Testis (tissue), 2 donors: ENCODE measurements around the gene AP3M1.

Experiments
- POLR2A ChIP-seq: fragments of 450-650 bp; IDR thresholded peaks from one replicate; pipeline ENCODE4 v1.6.1; 2017; ENCODE audit warnings: antibody characterized with exemption, mild to moderate bottlenecking, moderate library complexity
- TF ChIP-seq, protein P1 (sequence below), 3 experiments: fragments of 450-650 bp in 2 of 3; fragments of 200-600 bp in 1 of 3; sonication (generic) in 1 of 3; IDR thresholded peaks; one replicate each; pipeline ENCODE4 v1.5.1; 2016 to 2019; ENCODE audit warnings: antibody characterized with exemption in 3 of 3, mild to moderate bottlenecking in 2 of 3, moderate library complexity in 1 of 3

GRCh38 chr10:74086317-74086716, 64.3 kb downstream of the AP3M1 start:
- TF ChIP-seq, protein P1, sequence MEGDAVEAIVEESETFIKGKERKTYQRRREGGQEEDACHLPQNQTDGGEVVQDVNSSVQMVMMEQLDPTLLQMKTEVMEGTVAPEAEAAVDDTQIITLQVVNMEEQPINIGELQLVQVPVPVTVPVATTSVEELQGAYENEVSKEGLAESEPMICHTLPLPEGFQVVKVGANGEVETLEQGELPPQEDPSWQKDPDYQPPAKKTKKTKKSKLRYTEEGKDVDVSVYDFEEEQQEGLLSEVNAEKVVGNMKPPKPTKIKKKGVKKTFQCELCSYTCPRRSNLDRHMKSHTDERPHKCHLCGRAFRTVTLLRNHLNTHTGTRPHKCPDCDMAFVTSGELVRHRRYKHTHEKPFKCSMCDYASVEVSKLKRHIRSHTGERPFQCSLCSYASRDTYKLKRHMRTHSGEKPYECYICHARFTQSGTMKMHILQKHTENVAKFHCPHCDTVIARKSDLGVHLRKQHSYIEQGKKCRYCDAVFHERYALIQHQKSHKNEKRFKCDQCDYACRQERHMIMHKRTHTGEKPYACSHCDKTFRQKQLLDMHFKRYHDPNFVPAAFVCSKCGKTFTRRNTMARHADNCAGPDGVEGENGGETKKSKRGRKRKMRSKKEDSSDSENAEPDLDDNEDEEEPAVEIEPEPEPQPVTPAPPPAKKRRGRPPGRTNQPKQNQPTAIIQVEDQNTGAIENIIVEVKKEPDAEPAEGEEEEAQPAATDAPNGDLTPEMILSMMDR (IDR thresholded peaks at IDR 0.05) = no peak
- TF ChIP-seq POLR2A = no peak
